ENCODE data around the gene PCDH9. TPM values are rescaled to one million over a fixed set of nuclear protein-coding genes. Genes with fewer than 3 reads are reported as not detected.
A peak's percentile ranks its signal among the peaks of the same experiment; 100 is the strongest.

The PCDH9 gene
- total and polyA plus RNA-seq, 2 of the 4 experiments (the other 2 are of a cell fraction): 2.2 to 10.2 TPM

- Histone ChIP-seq H2BK120ac (ENCODE audit: low read depth, low read length) (no peak overlapping the region), H3K9ac (ENCODE audit: low read depth, low read length) (no peak overlapping the region), H2BK15ac (ENCODE audit: low read depth, low read length) (no peak overlapping the region), H3K14ac (replicated peaks; ENCODE audit: low read depth, low read length) (no peak overlapping the region), H3K18ac (ENCODE audit: low read depth, low read length) (no peak overlapping the region), H3K36me3 (ENCODE audit: control insufficient read depth, insufficient read depth, low read length) (no peaks in the 10 kb centered on the region), H2BK20ac (ENCODE audit: low read depth, low read length) (no peak overlapping the region), H3K9me1 (ENCODE audit: insufficient read depth, low read length) (peaks cover 3% of the 10 kb centered on the region; the same call in 1 of the 2 replicates), H4K5ac (ENCODE audit: low read depth, low read length) (no peak overlapping the region), H3K79me1 (ENCODE audit: low read depth in 1 of 2, low read length in 2 of 2) (no peaks in the 10 kb centered on the region), H3K9me3 (ENCODE audit: control insufficient read depth, insufficient read depth, low read length) (no peaks in the 10 kb centered on the region), H3K4me3 (ENCODE audit: insufficient read depth, low read depth, low read length) (no peak overlapping the region), H2AFZ (replicated peaks; ENCODE audit: low read length, poor library complexity) (no peak overlapping the region), H3K56ac (ENCODE audit: extremely low read depth, insufficient read depth, low read length) (no peak overlapping the region), H3K4ac (ENCODE audit: low read depth, low read length) (no peak overlapping the region), H4K8ac (ENCODE audit: low read depth in 2 of 2, low read length in 2 of 2) (no peak overlapping the region), H4K91ac (ENCODE audit: insufficient read depth, low read depth, low read length) (no peak overlapping the region), H4K20me1 (ENCODE audit: insufficient read depth, low read length) (no peaks in the 10 kb centered on the region), H2AK5ac (ENCODE audit: low read depth, low read length) (no peak overlapping the region), H3K27ac (ENCODE audit: insufficient read depth, low read length) (no peak overlapping the region), H2BK5ac (ENCODE audit: low read depth, low read length, poor library complexity, severe bottlenecking) (no peak overlapping the region), H3K4me1 (ENCODE audit: control insufficient read depth, insufficient read depth, low read length) (no peaks in the 10 kb centered on the region), H3K23ac (ENCODE audit: low read depth, low read length) (no peak overlapping the region), H3K27me3 (ENCODE audit: control insufficient read depth, insufficient read depth, low read length) (no peaks in the 10 kb centered on the region), H2AK9ac (replicated peaks; ENCODE audit: low read depth, low read length, poor library complexity) (no peak overlapping the region), H3K4me2 (ENCODE audit: low read depth, low read length) (no peak overlapping the region)
- BruUV-seq (replicated peaks): no TSS peak
- ATAC-seq (ENCODE audit: low read depth) (no peak), DNase-seq (no peak)
- intact Hi-C loops (cut with micrococcal nuclease): no loop called here
- ChIA-PET POLR2A (ENCODE audit: unreplicated experiment) (no interaction called here), CTCF (no interaction called here)
- dilution Hi-C loops (cut with HindIII; ENCODE audit: low sequenced_read_pairs, unreplicated experiment): no loop called here
- in situ Hi-C loops (cut with MboI; ENCODE audit: low sequenced_read_pairs): no loop called here
- 100% methylated on average over 1 of the region's 4 CpGs; no CpG with 5 or more reads in 1 of the 2 experiments for whole genome bisulfite sequencing, 2 experiments (ENCODE audit: extremely low coverage in 2 of 2, insufficient read length in 1 of 2)
- TF ChIP-seq MXI1 (IDR thresholded peaks at IDR 0.05; ENCODE audit: borderline replicate concordance, low read depth, low read length) (no peak), CEBPB (IDR thresholded peaks at IDR 0.05; ENCODE audit: low read depth, low read length) (peak; percentile 14; the same call in 1 of the 2 replicates)
Observed at GRCh38 chr13:66675620-66676019, 554.5 kb downstream of the PCDH9 start.

All from IMR-90 (cell line).